Mesothelial cell of epicardium (in vitro differentiated cells): ENCODE measurements around the gene SLC6A8. TPM values are rescaled to one million over a fixed set of nuclear protein-coding genes. Genes with fewer than 3 reads are reported as not detected.
"Not testable (repeated sequence)": the region's sequence is repeated elsewhere in the genome, so short reads cannot be mapped to it uniquely, and the experiment has no call there.

ENCODE experiments used
- DNase-seq, 2 experiments: peaks; one replicate each; pipeline ENCODE4 v3.0.0; 2021; ENCODE audit warnings: low spot score in 2 of 2; ENCODE audit not compliant: unreplicated experiment in 2 of 2
- H3K27ac Mint-ChIP-seq: 2 replicates; pipeline ENCODE4 v1.8.0; 2021; ENCODE audit warnings: mixed read lengths
- H3K27me3 Mint-ChIP-seq: 2 replicates; pipeline ENCODE4 v1.8.0; 2021; ENCODE audit warnings: low read depth, mixed read lengths
- H3K36me3 Mint-ChIP-seq: 2 replicates; pipeline ENCODE4 v1.8.0; 2021; ENCODE audit warnings: mixed read lengths
- H3K4me1 Mint-ChIP-seq: 2 replicates; pipeline ENCODE4 v1.8.0; 2021; ENCODE audit warnings: mixed read lengths
- H3K4me3 Mint-ChIP-seq: 2 replicates; pipeline ENCODE4 v1.8.0; 2021; ENCODE audit warnings: mild to moderate bottlenecking, moderate library complexity, mixed read lengths
- H3K9me3 Mint-ChIP-seq: 2 replicates; pipeline ENCODE4 v1.8.0; 2021; ENCODE audit warnings: mixed read lengths
- total RNA-seq: library from RNA; stranded (reverse); gene quantifications from 3 replicates; pipeline ENCODE4 v1.2.1, GENCODE V29; 2021
- TF ChIP-seq, protein P1 (sequence below): fragments of 200-600 bp; sonication (generic); IDR thresholded peaks from one replicate; pipeline ENCODE4 v1.5.0; 2021; ENCODE audit warnings: antibody characterized with exemption; ENCODE audit not compliant: unreplicated experiment

SLC6A8 gene
- total RNA-seq, 1 donor from 2014 or later, result 65.6 TPM

- Mint-ChIP-seq H3K9me3 (no peaks in the 10 kb centered on the region), H3K36me3 (no peaks in the 10 kb centered on the region), H3K4me3 (peak overlapping the region; percentile 57), H3K27me3 (no peaks in the 10 kb centered on the region), H3K4me1 (peaks cover 13% of the 10 kb centered on the region), H3K27ac (no peak overlapping the region)
- TF ChIP-seq, protein P1, sequence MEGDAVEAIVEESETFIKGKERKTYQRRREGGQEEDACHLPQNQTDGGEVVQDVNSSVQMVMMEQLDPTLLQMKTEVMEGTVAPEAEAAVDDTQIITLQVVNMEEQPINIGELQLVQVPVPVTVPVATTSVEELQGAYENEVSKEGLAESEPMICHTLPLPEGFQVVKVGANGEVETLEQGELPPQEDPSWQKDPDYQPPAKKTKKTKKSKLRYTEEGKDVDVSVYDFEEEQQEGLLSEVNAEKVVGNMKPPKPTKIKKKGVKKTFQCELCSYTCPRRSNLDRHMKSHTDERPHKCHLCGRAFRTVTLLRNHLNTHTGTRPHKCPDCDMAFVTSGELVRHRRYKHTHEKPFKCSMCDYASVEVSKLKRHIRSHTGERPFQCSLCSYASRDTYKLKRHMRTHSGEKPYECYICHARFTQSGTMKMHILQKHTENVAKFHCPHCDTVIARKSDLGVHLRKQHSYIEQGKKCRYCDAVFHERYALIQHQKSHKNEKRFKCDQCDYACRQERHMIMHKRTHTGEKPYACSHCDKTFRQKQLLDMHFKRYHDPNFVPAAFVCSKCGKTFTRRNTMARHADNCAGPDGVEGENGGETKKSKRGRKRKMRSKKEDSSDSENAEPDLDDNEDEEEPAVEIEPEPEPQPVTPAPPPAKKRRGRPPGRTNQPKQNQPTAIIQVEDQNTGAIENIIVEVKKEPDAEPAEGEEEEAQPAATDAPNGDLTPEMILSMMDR, result no peak
- DNase-seq, result no peak
These were observed 1.3 kb downstream of the SLC6A8 start for GRCh38 chrX:153688911-153689590.

GRCh38 chrX:153689654-153690465 lies 2.1 kb downstream of the SLC6A8 start:
- Mint-ChIP-seq H3K9me3 (no peaks in the 10 kb centered on the region), H3K27me3 (no peaks in the 10 kb centered on the region), H3K4me1 (peaks cover 13% of the 10 kb centered on the region), H3K36me3 (no peaks in the 10 kb centered on the region), H3K27ac (no peak overlapping the region), H3K4me3 (peak overlapping the region; percentile 57)
- TF ChIP-seq, protein P1, result no peak
- DNase-seq, result no peak

DNA sequence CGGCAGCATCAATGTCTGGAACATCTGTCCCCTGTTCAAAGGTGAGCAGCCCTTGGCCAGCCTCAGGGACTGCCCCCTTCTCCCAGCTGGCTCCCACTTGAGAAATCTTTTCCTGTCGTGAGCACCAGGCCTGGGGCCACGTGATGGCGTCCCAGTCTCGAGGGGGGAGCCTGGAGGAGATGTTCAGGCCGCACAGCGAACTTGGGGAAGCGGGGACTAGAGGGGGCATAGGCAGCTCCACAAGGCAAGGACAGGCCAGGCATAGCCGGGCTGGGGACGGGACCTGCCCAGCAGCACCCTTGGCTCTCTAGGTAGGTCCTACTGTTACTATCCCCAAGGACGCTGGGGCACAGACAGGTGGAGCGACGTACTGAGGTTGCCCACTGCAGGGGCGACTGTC lies 2.7 kb downstream of the SLC6A8 start:
- Mint-ChIP-seq H3K27me3 (no peaks in the 10 kb centered on the region), H3K27ac (no peak overlapping the region), H3K36me3 (no peaks in the 10 kb centered on the region), H3K9me3 (no peaks in the 10 kb centered on the region), H3K4me3 (no peak overlapping the region), H3K4me1 (peaks cover 13% of the 10 kb centered on the region)
- TF ChIP-seq, protein P1, result no peak
- no peak for DNase-seq

GRCh38 chrX:153691032-153691827 lies 3.5 kb downstream of the SLC6A8 start:
- not testable (repeated sequence) for H3K27me3 Mint-ChIP-seq, H3K4me1 Mint-ChIP-seq, H3K4me3 Mint-ChIP-seq, H3K36me3 Mint-ChIP-seq, DNase-seq, H3K27ac Mint-ChIP-seq, H3K9me3 Mint-ChIP-seq

DNA sequence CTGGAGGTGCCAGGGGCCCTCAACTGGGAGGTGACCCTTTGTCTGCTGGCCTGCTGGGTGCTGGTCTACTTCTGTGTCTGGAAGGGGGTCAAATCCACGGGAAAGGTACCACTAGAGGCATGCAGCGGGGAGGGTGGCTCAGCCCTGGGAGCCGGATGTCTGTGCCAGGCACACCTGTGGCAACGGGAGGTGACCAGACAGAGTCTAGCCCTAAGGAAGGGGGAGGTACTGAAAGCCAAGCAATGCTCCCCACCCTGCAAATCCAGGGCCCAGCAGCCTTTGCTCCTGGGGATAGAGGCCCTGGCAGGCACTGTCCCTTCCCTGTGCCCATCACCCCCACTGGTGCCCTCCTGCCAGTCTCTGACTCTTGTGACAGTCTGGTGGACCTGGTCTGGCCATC lies 4.3 kb downstream of the SLC6A8 start:
- H3K36me3 Mint-ChIP-seq, result peaks cover under 1% of the 10 kb centered on the region
- no peak overlapping the region for H3K4me3 Mint-ChIP-seq
- peaks cover 4% of the 10 kb centered on the region for H3K4me1 Mint-ChIP-seq
- TF ChIP-seq, protein P1, result no peak
- DNase-seq, result no peak
- no peak overlapping the region for H3K27ac Mint-ChIP-seq
- H3K9me3 Mint-ChIP-seq, result no peaks in the 10 kb centered on the region
- H3K27me3 Mint-ChIP-seq, result no peaks in the 10 kb centered on the region
